Calu3 (cell line): Measurements from ENCODE around the gene UQCR10. TPM values are rescaled to one million over a fixed set of nuclear protein-coding genes. Genes with fewer than 3 reads are reported as not detected.

Experiments used
- BruUV-seq: library from RNA; stranded (reverse); fragments of 400-500 nt; replicated peaks from 2 replicates; lab custom pipeline; 2021; lab: Mats Ljungman, UMichigan
- CTCF ChIA-PET: fragments of 300-600 bp; sonication (Branson Sonifier 250); formaldehyde crosslinking; loops from one replicate; lab custom pipeline; 2022; ENCODE audit warnings: antibody characterized with exemption; lab: Charles Lee
- DNase-seq: peaks from one replicate; pipeline ENCODE4 v3.0.0; 2022
- H3K27ac Mint-ChIP-seq: one replicate; pipeline ENCODE4 v1.8.0; 2022; ENCODE audit warnings: mixed read lengths; ENCODE audit not compliant: unreplicated experiment
- H3K27me3 Mint-ChIP-seq: one replicate; pipeline ENCODE4 v1.8.0; 2022; ENCODE audit warnings: mixed read lengths; ENCODE audit not compliant: unreplicated experiment
- H3K36me3 Mint-ChIP-seq: one replicate; pipeline ENCODE4 v1.8.0; 2022; ENCODE audit warnings: mild to moderate bottlenecking, moderate library complexity, mixed read lengths; ENCODE audit not compliant: insufficient read depth, unreplicated experiment
- H3K4me1 Mint-ChIP-seq: one replicate; pipeline ENCODE4 v1.8.0; 2022; ENCODE audit warnings: mild to moderate bottlenecking, low read depth, mixed read lengths; ENCODE audit not compliant: unreplicated experiment
- H3K4me3 Mint-ChIP-seq: one replicate; pipeline ENCODE4 v1.8.0; 2022; ENCODE audit warnings: mild to moderate bottlenecking, low read depth, moderate library complexity, mixed read lengths; ENCODE audit not compliant: unreplicated experiment
- H3K9me3 Mint-ChIP-seq: one replicate; pipeline ENCODE4 v1.8.0; 2022; ENCODE audit warnings: low read depth, mixed read lengths; ENCODE audit not compliant: unreplicated experiment
- intact Hi-C: fragments of 100-400 bp; cut with micrococcal nuclease; formaldehyde crosslinking; loops from one replicate; pipeline ENCODE4 v1.10.0; 2022; ENCODE audit not compliant: unreplicated experiment
- total RNA-seq: library from RNA; stranded (reverse); gene quantifications from 2 replicates; pipeline ENCODE4 v1.2.3, GENCODE V29; 2022
- TF ChIP-seq, protein P1 (sequence below): fragments of 200-600 bp; IDR thresholded peaks from one replicate; pipeline ENCODE4 v1.8.0; 2022; ENCODE audit warnings: antibody characterized with exemption; ENCODE audit not compliant: unreplicated experiment

Gene UQCR10
- total RNA-seq, 1 experiment from 2014 or later, result 120 TPM

DNA sequence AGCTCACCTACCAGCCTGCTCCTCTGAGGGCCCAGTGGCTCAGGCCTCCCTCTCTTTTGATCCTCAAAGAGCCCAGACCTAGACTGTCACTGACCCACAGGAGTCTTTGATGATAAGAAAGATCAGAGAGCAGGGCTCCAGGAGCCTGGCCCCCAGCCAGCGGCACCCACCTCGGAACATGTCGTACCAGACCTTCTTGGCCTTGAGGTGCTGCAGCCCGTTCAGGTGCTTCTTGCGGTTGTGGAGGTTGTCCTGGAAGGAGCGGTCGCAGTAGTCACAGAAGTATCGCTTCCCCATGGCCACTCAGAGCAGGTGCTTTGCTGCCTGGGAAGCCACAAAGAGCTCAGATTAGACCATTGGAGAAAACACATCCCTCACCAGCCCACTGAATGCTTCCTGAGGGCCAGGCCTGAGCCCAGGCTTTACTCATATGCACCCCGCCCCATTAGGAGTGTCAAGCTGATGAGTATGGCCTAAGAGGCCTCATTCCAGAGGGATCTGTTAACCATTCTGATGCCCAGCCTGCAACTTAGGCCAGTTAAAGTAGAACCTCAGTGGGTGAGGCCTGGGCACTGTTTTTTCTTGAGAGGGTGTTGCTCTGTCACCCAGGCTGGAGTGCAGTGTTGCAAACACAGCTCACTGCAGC is 18.8 kb upstream of the UQCR10 start:
- Mint-ChIP-seq H3K4me3 (no peak overlapping the region), H3K36me3 (peaks cover 5% of the 10 kb centered on the region), H3K27me3 (no peaks in the 10 kb centered on the region), H3K4me1 (peaks cover 9% of the 10 kb centered on the region), H3K27ac (no peak overlapping the region), H3K9me3 (no peaks in the 10 kb centered on the region)
- intact Hi-C loops, result no loop called here
- DNase-seq, result no peak
- CTCF ChIA-PET, result interaction anchor here (0.6 kb wide), 1 partner anchor 339 kb away, joined by 4 read pairs; no protein-coding TSS in a partner anchor
- TF ChIP-seq, protein P1, sequence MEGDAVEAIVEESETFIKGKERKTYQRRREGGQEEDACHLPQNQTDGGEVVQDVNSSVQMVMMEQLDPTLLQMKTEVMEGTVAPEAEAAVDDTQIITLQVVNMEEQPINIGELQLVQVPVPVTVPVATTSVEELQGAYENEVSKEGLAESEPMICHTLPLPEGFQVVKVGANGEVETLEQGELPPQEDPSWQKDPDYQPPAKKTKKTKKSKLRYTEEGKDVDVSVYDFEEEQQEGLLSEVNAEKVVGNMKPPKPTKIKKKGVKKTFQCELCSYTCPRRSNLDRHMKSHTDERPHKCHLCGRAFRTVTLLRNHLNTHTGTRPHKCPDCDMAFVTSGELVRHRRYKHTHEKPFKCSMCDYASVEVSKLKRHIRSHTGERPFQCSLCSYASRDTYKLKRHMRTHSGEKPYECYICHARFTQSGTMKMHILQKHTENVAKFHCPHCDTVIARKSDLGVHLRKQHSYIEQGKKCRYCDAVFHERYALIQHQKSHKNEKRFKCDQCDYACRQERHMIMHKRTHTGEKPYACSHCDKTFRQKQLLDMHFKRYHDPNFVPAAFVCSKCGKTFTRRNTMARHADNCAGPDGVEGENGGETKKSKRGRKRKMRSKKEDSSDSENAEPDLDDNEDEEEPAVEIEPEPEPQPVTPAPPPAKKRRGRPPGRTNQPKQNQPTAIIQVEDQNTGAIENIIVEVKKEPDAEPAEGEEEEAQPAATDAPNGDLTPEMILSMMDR, result no peak
- no TSS peak for BruUV-seq

DNA sequence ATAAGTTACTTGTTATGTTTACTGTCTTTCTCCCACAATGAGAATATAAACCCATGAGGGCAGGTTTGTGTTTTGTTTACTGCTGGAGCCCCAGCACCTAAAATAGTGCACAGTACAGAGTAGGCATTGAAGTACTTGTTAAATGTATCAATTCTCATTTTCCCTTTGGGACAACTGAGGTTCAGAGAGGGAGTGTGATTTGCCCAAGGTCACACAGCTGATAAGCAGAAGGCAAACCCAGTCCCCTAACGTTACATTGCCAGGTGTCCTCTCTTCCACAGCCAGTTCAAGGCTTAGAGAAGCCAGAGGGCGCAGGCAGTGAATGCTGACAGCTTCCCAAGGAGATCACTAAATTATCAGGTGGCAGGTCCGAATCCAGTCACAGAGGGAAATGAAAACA is 17.1 kb upstream of the UQCR10 start:
- Mint-ChIP-seq H3K9me3 (no peaks in the 10 kb centered on the region), H3K36me3 (peaks cover 5% of the 10 kb centered on the region), H3K27ac (no peak overlapping the region), H3K4me3 (no peak overlapping the region), H3K27me3 (no peaks in the 10 kb centered on the region), H3K4me1 (peaks cover 9% of the 10 kb centered on the region)
- TF ChIP-seq, protein P1, result no peak
- no TSS peak for BruUV-seq
- no peak for DNase-seq
- CTCF ChIA-PET, result no interaction called here
- intact Hi-C loops, result no loop called here

DNA sequence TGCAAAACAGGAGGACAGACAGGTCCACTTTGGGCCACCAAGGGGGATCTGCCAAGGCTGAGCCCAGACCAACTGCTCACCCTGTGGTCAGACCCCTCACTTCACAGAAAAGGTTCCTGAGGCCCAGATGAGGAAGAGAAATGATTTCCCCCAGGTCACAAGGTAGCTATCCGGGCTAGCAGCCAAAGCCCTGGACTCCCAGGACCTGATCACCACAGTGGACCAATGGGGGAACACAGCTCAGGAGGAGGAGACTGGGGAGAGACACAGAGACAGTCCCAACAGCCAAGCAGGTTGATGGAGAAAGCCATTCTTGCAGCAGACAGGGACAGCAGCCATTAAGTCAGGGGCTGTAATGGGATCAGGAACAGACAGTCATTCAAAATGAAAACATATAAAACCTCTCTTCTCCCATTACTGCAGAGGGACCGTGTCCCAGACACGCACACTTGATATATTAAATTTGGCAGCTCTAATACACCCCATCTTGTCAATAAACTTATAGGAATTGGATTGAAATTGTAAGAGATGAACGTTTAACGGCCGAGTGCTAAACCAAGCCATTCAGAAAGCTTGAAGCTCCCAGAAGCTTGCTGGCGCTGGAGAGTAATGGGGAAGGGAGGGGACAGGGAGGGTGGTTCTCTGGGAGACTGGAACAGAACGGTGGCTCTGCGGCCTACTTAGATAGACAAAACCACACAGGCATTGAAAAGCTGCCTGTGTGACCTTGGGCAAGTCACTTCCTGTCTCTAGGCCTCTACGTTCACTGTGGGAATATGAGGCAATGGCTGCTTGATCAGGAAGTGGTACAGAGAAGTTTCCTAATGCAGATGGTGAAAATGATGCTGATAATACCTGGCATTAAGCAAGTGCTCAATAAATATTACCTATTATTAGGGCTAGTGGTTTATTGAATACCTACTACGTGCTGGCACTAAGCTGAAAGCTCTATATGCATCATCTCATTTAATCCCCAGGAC is 16.3 kb upstream of the UQCR10 start:
- Mint-ChIP-seq H3K27me3 (no peaks in the 10 kb centered on the region), H3K9me3 (no peaks in the 10 kb centered on the region), H3K4me1 (peaks cover 9% of the 10 kb centered on the region), H3K36me3 (peaks cover 5% of the 10 kb centered on the region), H3K4me3 (no peak overlapping the region), H3K27ac (no peak overlapping the region)
- BruUV-seq, result no TSS peak
- no peak for DNase-seq
- intact Hi-C loops, result no loop called here
- CTCF ChIA-PET, result interaction anchor here (0.6 to 0.7 kb wide), 2 partner anchors 76 to 310 kb away, joined by 3 to 6 read pairs; no protein-coding TSS in a partner anchor
- TF ChIP-seq, protein P1, result no peak

DNA sequence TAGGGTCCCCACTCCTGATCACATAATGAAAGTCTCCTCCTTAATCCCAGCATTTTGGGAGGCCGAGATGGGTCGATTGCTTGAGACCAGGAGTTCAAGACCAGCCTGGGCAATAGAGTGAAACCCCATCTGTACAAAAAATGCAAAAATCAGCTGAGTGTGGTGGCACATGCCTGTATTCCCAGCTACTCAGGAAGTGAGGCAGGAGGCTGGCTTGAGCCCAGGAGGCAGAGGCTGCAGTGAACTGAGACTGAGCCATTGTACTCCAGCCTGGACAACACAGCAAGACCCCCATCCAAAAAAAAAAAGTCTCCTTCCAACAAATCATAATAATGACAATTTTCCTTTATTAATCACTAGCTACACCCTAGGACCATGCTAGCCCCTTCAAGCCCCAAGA is 15.5 kb upstream of the UQCR10 start:
- H3K9me3 Mint-ChIP-seq, result no peaks in the 10 kb centered on the region
- H3K27ac Mint-ChIP-seq, result no peak overlapping the region
- no peak overlapping the region for H3K4me3 Mint-ChIP-seq
- no peaks in the 10 kb centered on the region for H3K27me3 Mint-ChIP-seq
- intact Hi-C loops, result no loop called here
- CTCF ChIA-PET, result no interaction called here
- H3K36me3 Mint-ChIP-seq, result peaks cover 5% of the 10 kb centered on the region
- H3K4me1 Mint-ChIP-seq, result peaks cover 9% of the 10 kb centered on the region
- TF ChIP-seq, protein P1, result no peak
- no peak for DNase-seq
- no TSS peak for BruUV-seq
